CD4-positive, alpha-beta T cell treated with Interferon gamma for 1 hour (primary cell): ENCODE results near the gene CSTA.
A peak's percentile ranks its signal among the peaks of the same experiment; 100 is the strongest.

ENCODE experiments used
- DNase-seq: peaks from one replicate; pipeline ENCODE4 v3.0.0-alpha.2; 2020

CSTA gene

GRCh38 chr3:122382888-122383666, 58.0 kb downstream of the CSTA start, which contains the start of gene MIX23:
Gene MIX23 (minus strand): TSS chr3:122383231. CDS start chr3:122383224, 7 bp downstream.
- peak; percentile 78 for DNase-seq

- DNase-seq = peak; percentile 92
Observed at GRCh38 chr3:122383771-122384697, 59.0 kb downstream of the CSTA start, which contains the start of gene FAM162A. Gene FAM162A (plus strand): TSS chr3:122384182. CDS start chr3:122384266, 84 bp downstream.

GRCh38 chr3:122387709-122388108, 62.7 kb downstream of the CSTA start:
- DNase-seq = no peak

- DNase-seq = no peak
Observed at GRCh38 chr3:122389197-122389596, 64.1 kb downstream of the CSTA start.

- no peak for DNase-seq
Observed at GRCh38 chr3:122389892-122390291, 64.8 kb downstream of the CSTA start.

- no peak for DNase-seq
Observed at GRCh38 chr3:122390665-122391064, 65.6 kb downstream of the CSTA start.
